ENCODE measurements around the gene ZNF674. TPM values are rescaled to one million over a fixed set of nuclear protein-coding genes. Genes with fewer than 3 reads are reported as not detected.

Gene ZNF674
- total and polyA plus RNA-seq, 9 of the 15 experiments (the other 6 are each of a cell fraction or from before 2014, with no cell fraction given): 1.2 to 4.7 (median 2.6) TPM

- Histone ChIP-seq H3K79me2 (ENCODE audit: control insufficient read depth, insufficient read depth, low read length) (no peaks in the 10 kb centered on the region), H3K27ac (ENCODE audit: extremely low read depth, low read depth, low read length) (no peak overlapping the region), H3K4me3 (no peak overlapping the region), H2AFZ (ENCODE audit: low read depth, low read length) (no peak overlapping the region), H3K9me3 (replicated peaks; ENCODE audit: control insufficient read depth, insufficient read depth, low read depth, low read length) (no peaks in the 10 kb centered on the region), H3K4me2 (ENCODE audit: insufficient read depth, low read length) (no peak overlapping the region), H3K4me1 (replicated peaks in 1 of 2; ENCODE audit: control insufficient read depth in 2 of 2, insufficient read depth in 2 of 2, low read length in 2 of 2) (no peaks in the 10 kb centered on the region; a peak in 1 of 5 replicates), H4K20me1 (replicated peaks; ENCODE audit: control insufficient read depth, insufficient read depth, low read length) (no peaks in the 10 kb centered on the region), H3K27me3 (ENCODE audit: control insufficient read depth in 2 of 2, insufficient read depth in 2 of 2, low read length in 2 of 2) (no peaks in the 10 kb centered on the region), H3K9me1 (ENCODE audit: control insufficient read depth, insufficient read depth, low read length) (no peaks in the 10 kb centered on the region), H3K9ac (ENCODE audit: insufficient read depth in 1 of 2, low read depth in 2 of 2, low read length in 2 of 2) (no peak overlapping the region), H3K36me3 (ENCODE audit: control insufficient read depth, insufficient read depth, low read length) (no peaks in the 10 kb centered on the region)
- TF ChIP-seq SIN3B (IDR thresholded peaks at IDR 0.05; ENCODE audit: low read depth) (no peak), SMAD2 (IDR thresholded peaks at IDR 0.05; ENCODE audit: low read depth, low read length) (no peak), EHMT2 (IDR thresholded peaks at IDR 0.05) (no peak), SMAD4 (CRISPR knock-in tag; conservative IDR thresholded peaks at IDR 0.05) (no peak), PREB (CRISPR knock-in tag; IDR thresholded peaks at IDR 0.05) (no peak), RBM15 (IDR thresholded peaks at IDR 0.05; ENCODE audit: insufficient read depth, low read length) (no peak), MTA1 (IDR thresholded peaks at IDR 0.05; ENCODE audit: borderline replicate concordance) (no peak), CAMTA2 (CRISPR knock-in tag; conservative IDR thresholded peaks at IDR 0.05) (no peak), HDAC3 (IDR thresholded peaks at IDR 0.05; ENCODE audit: borderline replicate concordance, partially characterized antibody) (no peak), U2AF1 (optimal IDR thresholded peaks at IDR 0.05; ENCODE audit: low read depth, low read length) (no peak)
- POLR2A ChIA-PET: no interaction called here
- CTCF ChIA-PET (ENCODE audit: low intra/inter-chr PET ratio): no interaction called here
- ATAC-seq (no peak), FAIRE-seq (no peak), DNase-seq (ENCODE audit: extremely low read depth in 1 of 4, low spot score in 3 of 4) (no peak)
- intact Hi-C loops (cut with micrococcal nuclease): no loop called here
- WGBS (ENCODE audit: insufficient coverage, low coverage, missing lambda C conversion rate): 8% methylated on average over 2 of the region's 2 CpGs
- BruUV-seq (replicated peaks): no TSS peak
- in situ Hi-C loops (cut with MboI): no loop called here
Measured at GRCh38 chrX:46584736-46585135, 39.5 kb upstream of the ZNF674 start.

Measured in K562 (cell line).